Endothelial cell of coronary artery (primary cell): Measurements from ENCODE around the gene ALG10. TPM values are rescaled to one million over a fixed set of nuclear protein-coding genes. Genes with fewer than 3 reads are reported as not detected.

ENCODE experiments used
- total RNA-seq: library from RNA; depleted of rRNA; stranded (reverse); fragments of >200 nt; gene quantifications from 2 replicates; pipeline ENCODE4 v1.2.3, GENCODE V29; 2014

Gene ALG10
- 7.7 and 9.9 TPM in 2 replicates for total RNA-seq

GRCh38 chr12:34022079-34022830 is at the start of gene ALG10:
ALG10 (plus strand) TSS chr12:34022496; CDS start chr12:34022600, 104 bp downstream.

